ENCODE data around the gene SLC25A41. TPM values are rescaled to one million over a fixed set of nuclear protein-coding genes. Genes with fewer than 3 reads are reported as not detected.
A peak's percentile ranks its signal among the peaks of the same experiment; 100 is the strongest.

SLC25A41 gene
- total and polyA plus RNA-seq, 2 of the 13 experiments (the other 11 are each of a cell fraction or from before 2014, with no cell fraction given) = 0.33 to 0.95 TPM

DNA sequence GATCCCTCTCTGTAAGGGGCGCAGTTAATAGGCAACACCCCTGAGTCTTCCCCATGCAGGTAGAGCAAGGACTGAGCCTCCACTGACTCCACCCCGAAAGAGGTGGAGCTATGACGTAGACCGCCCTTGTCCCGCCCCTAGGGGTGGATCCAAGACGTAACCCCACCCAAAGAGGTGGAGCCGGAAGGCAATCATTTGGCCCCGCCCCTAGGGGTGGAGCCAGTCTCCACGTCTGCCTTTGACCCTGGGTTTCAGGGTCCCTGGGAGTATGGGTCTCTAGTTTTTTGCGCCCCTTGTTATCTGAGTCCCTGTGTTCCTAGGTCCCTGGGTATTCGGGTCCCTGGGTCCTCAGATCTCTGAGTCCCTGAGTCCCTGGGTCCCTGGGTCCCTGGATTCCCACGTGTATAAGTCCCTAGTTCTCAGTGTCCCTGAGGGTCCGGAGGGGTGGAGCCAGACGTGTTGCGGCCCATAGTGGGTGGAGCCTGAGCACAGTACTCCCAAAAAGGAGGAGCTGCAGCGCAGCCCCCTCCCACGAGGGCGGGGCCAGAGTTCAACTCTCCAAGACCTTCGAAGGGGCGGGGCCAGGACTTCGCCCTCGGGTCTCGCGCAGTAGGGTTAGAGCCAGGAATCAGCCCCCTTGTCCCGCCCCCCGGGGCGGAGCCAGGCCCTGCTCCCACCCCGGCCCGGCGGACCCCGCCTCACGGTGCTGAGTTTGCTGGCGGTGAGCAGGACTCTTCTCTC, 42.8 kb upstream of the SLC25A41 start (continued):
- TF ChIP-seq, protein P1, sequence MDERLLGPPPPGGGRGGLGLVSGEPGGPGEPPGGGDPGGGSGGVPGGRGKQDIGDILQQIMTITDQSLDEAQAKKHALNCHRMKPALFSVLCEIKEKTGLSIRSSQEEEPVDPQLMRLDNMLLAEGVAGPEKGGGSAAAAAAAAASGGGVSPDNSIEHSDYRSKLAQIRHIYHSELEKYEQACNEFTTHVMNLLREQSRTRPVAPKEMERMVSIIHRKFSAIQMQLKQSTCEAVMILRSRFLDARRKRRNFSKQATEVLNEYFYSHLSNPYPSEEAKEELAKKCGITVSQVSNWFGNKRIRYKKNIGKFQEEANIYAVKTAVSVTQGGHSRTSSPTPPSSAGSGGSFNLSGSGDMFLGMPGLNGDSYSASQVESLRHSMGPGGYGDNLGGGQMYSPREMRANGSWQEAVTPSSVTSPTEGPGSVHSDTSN (CRISPR knock-in tag; IDR thresholded peaks at IDR 0.05) = no peak
- TF ChIP-seq MAF1 (CRISPR knock-in tag; IDR thresholded peaks at IDR 0.05; ENCODE audit: borderline replicate concordance) = no peak
- TF ChIP-seq NFE2 (CRISPR knock-in tag; IDR thresholded peaks at IDR 0.05) = no peak
- TF ChIP-seq ZNF136 (CRISPR knock-in tag; IDR thresholded peaks at IDR 0.05; ENCODE audit: low read depth) = no peak
- TF ChIP-seq FIP1L1 (IDR thresholded peaks at IDR 0.05; ENCODE audit: borderline replicate concordance, insufficient read depth, low read depth, low read length) = no peak
- TF ChIP-seq ZNF788 (CRISPR knock-in tag; IDR thresholded peaks at IDR 0.05; ENCODE audit: borderline replicate concordance) = no peak
- peak; percentile 40; the same call in 1 of the 2 replicates for TF ChIP-seq ZFX (CRISPR knock-in tag; IDR thresholded peaks at IDR 0.05; ENCODE audit: low read depth)
- no peak for TF ChIP-seq NBN (conservative IDR thresholded peaks at IDR 0.05)
- TF ChIP-seq POLR2A (IDR thresholded peaks at IDR 0.05; ENCODE audit: insufficient read depth in 1 of 2, low read depth in 2 of 2, low read length in 2 of 2) = peak; percentile 26 to 55; a peak in 3 of 4 replicates
- TF ChIP-seq ZNF7 (CRISPR knock-in tag; IDR thresholded peaks at IDR 0.05) = no peak
- TF ChIP-seq SAP130 (CRISPR knock-in tag; IDR thresholded peaks at IDR 0.05; ENCODE audit: low read depth) = no peak; the same call in 1 of the 2 replicates
- TF ChIP-seq ZNF615 (CRISPR knock-in tag; IDR thresholded peaks at IDR 0.05; ENCODE audit: borderline replicate concordance) = no peak
- no peak for TF ChIP-seq ZKSCAN1 (IDR thresholded peaks at IDR 0.05; ENCODE audit: low read length)
- TF ChIP-seq POLR2AphosphoS5 (IDR thresholded peaks at IDR 0.05; ENCODE audit: low read depth, low read length) = peak; percentile 36
- TF ChIP-seq RFX5 (IDR thresholded peaks at IDR 0.05; ENCODE audit: low read depth, low read length) = no peak
- peak; percentile 27; the same call in 1 of the 2 replicates for TF ChIP-seq SP5 (CRISPR knock-in tag; IDR thresholded peaks at IDR 0.05; ENCODE audit: borderline replicate concordance, low read depth)
- TF ChIP-seq TBX2 (CRISPR knock-in tag; IDR thresholded peaks at IDR 0.05; ENCODE audit: borderline replicate concordance) = peak; percentile 28; the same call in 1 of the 2 replicates
- 0 out of 2 replicates have a peak, but pooled peaks have one; percentile 42 for TF ChIP-seq MYNN (CRISPR knock-in tag; IDR thresholded peaks at IDR 0.05; ENCODE audit: low read depth)
- TF ChIP-seq ATM (IDR thresholded peaks at IDR 0.05; ENCODE audit: borderline replicate concordance) = no peak
- TF ChIP-seq ZNF446 (CRISPR knock-in tag; IDR thresholded peaks at IDR 0.05) = no peak
- TF ChIP-seq ZNF335 (CRISPR knock-in tag; IDR thresholded peaks at IDR 0.05) = no peak
- TF ChIP-seq, protein P2, sequence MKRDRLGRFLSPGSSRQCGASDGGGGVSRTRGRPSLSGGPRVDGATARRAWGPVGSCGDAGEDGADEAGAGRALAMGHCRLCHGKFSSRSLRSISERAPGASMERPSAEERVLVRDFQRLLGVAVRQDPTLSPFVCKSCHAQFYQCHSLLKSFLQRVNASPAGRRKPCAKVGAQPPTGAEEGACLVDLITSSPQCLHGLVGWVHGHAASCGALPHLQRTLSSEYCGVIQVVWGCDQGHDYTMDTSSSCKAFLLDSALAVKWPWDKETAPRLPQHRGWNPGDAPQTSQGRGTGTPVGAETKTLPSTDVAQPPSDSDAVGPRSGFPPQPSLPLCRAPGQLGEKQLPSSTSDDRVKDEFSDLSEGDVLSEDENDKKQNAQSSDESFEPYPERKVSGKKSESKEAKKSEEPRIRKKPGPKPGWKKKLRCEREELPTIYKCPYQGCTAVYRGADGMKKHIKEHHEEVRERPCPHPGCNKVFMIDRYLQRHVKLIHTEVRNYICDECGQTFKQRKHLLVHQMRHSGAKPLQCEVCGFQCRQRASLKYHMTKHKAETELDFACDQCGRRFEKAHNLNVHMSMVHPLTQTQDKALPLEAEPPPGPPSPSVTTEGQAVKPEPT (CRISPR knock-in tag; IDR thresholded peaks at IDR 0.05; ENCODE audit: low read depth) = 0 out of 2 replicates have a peak, but pooled peaks have one; percentile 12
- TF ChIP-seq ZNF775 (CRISPR knock-in tag; IDR thresholded peaks at IDR 0.05; ENCODE audit: borderline replicate concordance) = no peak
- no peak for TF ChIP-seq CBX5 (CRISPR knock-in tag; IDR thresholded peaks at IDR 0.05; ENCODE audit: borderline replicate concordance)
- TF ChIP-seq TCF12 (IDR thresholded peaks at IDR 0.05) = no peak
- TF ChIP-seq TCF12 (CRISPR knock-in tag; IDR thresholded peaks at IDR 0.05) = no peak
- TF ChIP-seq JDP2 (CRISPR knock-in tag; IDR thresholded peaks at IDR 0.05; ENCODE audit: borderline replicate concordance) = no peak
- TF ChIP-seq ZNF761 (CRISPR knock-in tag; conservative IDR thresholded peaks at IDR 0.05) = no peak
- TF ChIP-seq, protein P3, sequence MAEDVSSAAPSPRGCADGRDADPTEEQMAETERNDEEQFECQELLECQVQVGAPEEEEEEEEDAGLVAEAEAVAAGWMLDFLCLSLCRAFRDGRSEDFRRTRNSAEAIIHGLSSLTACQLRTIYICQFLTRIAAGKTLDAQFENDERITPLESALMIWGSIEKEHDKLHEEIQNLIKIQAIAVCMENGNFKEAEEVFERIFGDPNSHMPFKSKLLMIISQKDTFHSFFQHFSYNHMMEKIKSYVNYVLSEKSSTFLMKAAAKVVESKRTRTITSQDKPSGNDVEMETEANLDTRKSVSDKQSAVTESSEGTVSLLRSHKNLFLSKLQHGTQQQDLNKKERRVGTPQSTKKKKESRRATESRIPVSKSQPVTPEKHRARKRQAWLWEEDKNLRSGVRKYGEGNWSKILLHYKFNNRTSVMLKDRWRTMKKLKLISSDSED (CRISPR knock-in tag; IDR thresholded peaks at IDR 0.05) = no peak
- TF ChIP-seq HOXA7 (CRISPR knock-in tag; IDR thresholded peaks at IDR 0.05) = no peak

Data from HepG2 (cell line).